HCT116 (cell line): ENCODE data around the gene AGPS. TPM values are rescaled to one million over a fixed set of nuclear protein-coding genes. Genes with fewer than 3 reads are reported as not detected.
A peak's percentile ranks its signal among the peaks of the same experiment; 100 is the strongest.
"Not testable (repeated sequence)": the region's sequence is repeated elsewhere in the genome, so short reads cannot be mapped to it uniquely, and the experiment has no call there.

ENCODE experiments used
- ATAC-seq: fragments of 200-7000 bp; cut with Tn5 transposase; 2 replicates; pipeline ENCODE4 v1.9.1; 2020; ENCODE audit warnings: mild to moderate bottlenecking, moderate library complexity
- BruUV-seq: library from RNA; stranded (reverse); fragments of 400-500 nt; replicated peaks from 2 replicates; lab custom pipeline; 2021; lab: Mats Ljungman, UMichigan
- CTCF ChIA-PET: fragments of 300-600 bp; sonication (Branson Sonifier 250); formaldehyde crosslinking; loops from one replicate; lab custom pipeline; 2021; ENCODE audit warnings: antibody characterized with exemption; lab: Charles Lee
- POLR2A ChIA-PET: fragments of 300-600, 350-600 bp; sonication (Branson Sonifier 250); formaldehyde crosslinking; loops from one replicate; lab custom pipeline; 2021; ENCODE audit warnings: antibody characterized with exemption; lab: Charles Lee
- RAD21 ChIA-PET, 2 experiments: fragments of 300-600 bp; sonication (Branson Sonifier 250); formaldehyde crosslinking; loops; one replicate each; lab custom pipeline; 2023; ENCODE audit warnings: low total read pairs in 2 of 2; ENCODE audit not compliant: uncharacterized antibody in 2 of 2, unreplicated experiment in 2 of 2, low non-redundant PET in 1 of 2; lab: Charles Lee
- DNase-seq: peaks from one replicate; pipeline ENCODE4 v3.0.0-alpha.2; 2010; ENCODE audit warnings: low read depth, low spot score
- H2AFZ ChIP-seq: fragments of 200-600 bp; shearing (Covaris generic), sonication (generic); 2 replicates; pipeline ENCODE4 v1.6.1; 2017; ENCODE audit warnings: low read depth, mixed run types, mixed read lengths, antibody characterized with exemption, low read length; ENCODE audit not compliant: poor library complexity, severe bottlenecking
- H3K27ac ChIP-seq: 2 replicates; pipeline ENCODE4 v1.5.1; 2012; ENCODE audit warnings: low read depth, low read length
- H3K27me3 ChIP-seq: fragments of 200-600 bp; sonication (generic); 2 replicates; pipeline ENCODE4 v1.6.1; 2016; ENCODE audit warnings: mixed run types, low read length, mixed read lengths; ENCODE audit not compliant: insufficient read depth
- H3K36me3 ChIP-seq, 2 experiments: fragments of 200-500 bp in 1 of 2; fragments of 200-600 bp in 1 of 2; sonication (Bioruptor generic) in 1 of 2; sonication (generic) in 1 of 2; 2 replicates each; pipeline versions ENCODE4 v1.5.1 to v1.6.1; 2014 to 2016; ENCODE audit warnings: low read length in 2 of 2, inconsistent platforms in 1 of 2, mixed read lengths in 1 of 2, mixed run types in 1 of 2; ENCODE audit not compliant: insufficient read depth in 2 of 2, control insufficient read depth in 1 of 2
- H3K4me1 ChIP-seq, 2 experiments: fragments of 200-600 bp in 1 of 2; sonication (generic) in 1 of 2; 2 replicates each; pipeline versions ENCODE4 v1.5.1 to v1.6.1; 2012 to 2017; ENCODE audit warnings: low read length in 2 of 2, inconsistent platforms in 1 of 2, mild to moderate bottlenecking in 1 of 2, mixed read lengths in 1 of 2, mixed run types in 1 of 2, moderate library complexity in 1 of 2; ENCODE audit not compliant: insufficient read depth in 2 of 2, control insufficient read depth in 1 of 2
- H3K4me2 ChIP-seq: fragments of 200-600 bp; sonication (generic); 2 replicates; pipeline ENCODE4 v1.6.1; 2017; ENCODE audit warnings: mixed run types, low read length, mixed read lengths
- H3K4me3 ChIP-seq, 2 experiments: fragments of 200-600 bp in 1 of 2; sonication (generic) in 1 of 2; replicated peaks in 1 of 2; 2 replicates each; pipeline ENCODE4 v1.5.1; 2011 to 2016; ENCODE audit warnings: low read length in 2 of 2, control low read depth in 1 of 2, low read depth in 1 of 2, mild to moderate bottlenecking in 1 of 2, mixed read lengths in 1 of 2, mixed run types in 1 of 2
- H3K79me2 ChIP-seq: fragments of 200-600 bp; sonication (generic); 2 replicates; pipeline ENCODE4 v1.6.1; 2017; ENCODE audit warnings: mild to moderate bottlenecking, mixed run types, low read length, moderate library complexity, mixed read lengths; ENCODE audit not compliant: insufficient read depth
- H3K9ac ChIP-seq: fragments of 200-600 bp; sonication (generic); 2 replicates; pipeline ENCODE4 v1.6.1; 2016; ENCODE audit warnings: low read length, mixed read lengths
- H3K9me2 ChIP-seq: fragments of 200-600 bp; sonication (generic), shearing (Covaris generic); 2 replicates; pipeline ENCODE4 v1.6.1; 2017; ENCODE audit warnings: mixed run types, mild to moderate bottlenecking, moderate library complexity; ENCODE audit not compliant: insufficient read depth
- H3K9me3 ChIP-seq, 2 experiments: fragments of 200-500 bp in 1 of 2; fragments of 200-600 bp in 1 of 2; sonication (Bioruptor generic) in 1 of 2; sonication (generic) in 1 of 2; 2 replicates each; pipeline ENCODE4 v1.6.1; 2014 to 2017; ENCODE audit warnings: low read length in 2 of 2, mixed read lengths in 2 of 2, inconsistent platforms in 1 of 2, low read depth in 1 of 2, mild to moderate bottlenecking in 1 of 2, mixed run types in 1 of 2, moderate library complexity in 1 of 2; ENCODE audit not compliant: control insufficient read depth in 1 of 2, insufficient read depth in 1 of 2
- H4K20me1 ChIP-seq: fragments of 200-600 bp; sonication (generic), shearing (Covaris generic); 2 replicates; pipeline ENCODE4 v1.6.1; 2017; ENCODE audit warnings: mixed run types, mild to moderate bottlenecking, moderate library complexity; ENCODE audit not compliant: insufficient read depth
- CEBPB ChIP-seq: IDR thresholded peaks from 2 replicates; pipeline ENCODE4 v1.6.1; 2012; ENCODE audit warnings: low read depth
- FOSL1 ChIP-seq: IDR thresholded peaks from 2 replicates; pipeline ENCODE4 v1.6.1; 2012; ENCODE audit warnings: low read depth
- RAD21 ChIP-seq: IDR thresholded peaks from 2 replicates; pipeline ENCODE4 v1.6.1; 2012; ENCODE audit warnings: low read depth, mild to moderate bottlenecking
- ZNF274 ChIP-seq: fragments of 200-500 bp; sonication (Bioruptor generic); IDR thresholded peaks from 2 replicates; pipeline ENCODE4 v1.6.1; 2014; ENCODE audit warnings: mild to moderate bottlenecking, low read depth, low read length, inconsistent platforms
- intact Hi-C: fragments of 100-400 bp; cut with micrococcal nuclease; formaldehyde crosslinking; loops from 2 replicates; pipeline ENCODE4 v1.10.0; 2022
- total RNA-seq: library from RNA; stranded (reverse); gene quantifications from one replicate; pipeline ENCODE4 v1.2.1, GENCODE V29; 2021; ENCODE audit not compliant: unreplicated experiment
- TF ChIP-seq, protein P1 (sequence below), 3 experiments: fragments of 200-600 bp in 1 of 3; sonication (generic) in 1 of 3; IDR thresholded peaks in 2 of 3; conservative IDR thresholded peaks in 1 of 3; 2 replicates each; pipeline ENCODE4 v1.5.1; 2012 to 2017; ENCODE audit warnings: low read depth in 2 of 3, low read length in 2 of 3, antibody characterized with exemption in 1 of 3, borderline replicate concordance in 1 of 3, control low read depth in 1 of 3, mild to moderate bottlenecking in 1 of 3, mixed read lengths in 1 of 3, mixed run types in 1 of 3, moderate library complexity in 1 of 3; ENCODE audit not compliant: insufficient read depth in 1 of 3

AGPS gene
- total RNA-seq, 1 experiment from 2014 or later: 66.6 TPM

DNA sequence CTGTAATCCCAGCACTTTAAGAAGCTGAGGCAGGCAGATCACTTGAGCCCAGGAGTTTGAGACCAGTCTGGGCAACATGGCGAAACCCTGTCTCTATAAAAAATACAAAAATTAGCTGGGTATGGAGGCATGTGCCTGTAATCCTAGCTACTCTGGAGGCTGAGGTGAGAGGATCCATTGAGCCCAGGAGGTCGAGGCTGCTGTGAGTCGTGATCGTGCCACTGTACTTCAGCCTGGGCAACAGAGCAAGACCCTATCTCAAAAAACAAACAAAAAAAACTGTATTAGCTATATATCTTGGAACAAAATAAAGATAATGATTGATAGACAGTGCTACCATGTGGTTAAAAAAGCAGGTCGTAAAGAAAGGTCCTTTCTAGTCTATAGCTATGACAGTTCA, 93.1 kb downstream of the AGPS start:
- H3K79me2 ChIP-seq, ATAC-seq, BruUV-seq, RAD21 ChIA-PET, H3K36me3 ChIP-seq, H3K9me3 ChIP-seq, H3K27ac ChIP-seq, CTCF ChIA-PET, intact Hi-C loops, H3K4me1 ChIP-seq, H3K27me3 ChIP-seq, H3K9me2 ChIP-seq, H2AFZ ChIP-seq, H3K4me2 ChIP-seq, H3K4me3 ChIP-seq, H4K20me1 ChIP-seq, DNase-seq, H3K9ac ChIP-seq, POLR2A ChIA-PET: not testable (repeated sequence)

DNA sequence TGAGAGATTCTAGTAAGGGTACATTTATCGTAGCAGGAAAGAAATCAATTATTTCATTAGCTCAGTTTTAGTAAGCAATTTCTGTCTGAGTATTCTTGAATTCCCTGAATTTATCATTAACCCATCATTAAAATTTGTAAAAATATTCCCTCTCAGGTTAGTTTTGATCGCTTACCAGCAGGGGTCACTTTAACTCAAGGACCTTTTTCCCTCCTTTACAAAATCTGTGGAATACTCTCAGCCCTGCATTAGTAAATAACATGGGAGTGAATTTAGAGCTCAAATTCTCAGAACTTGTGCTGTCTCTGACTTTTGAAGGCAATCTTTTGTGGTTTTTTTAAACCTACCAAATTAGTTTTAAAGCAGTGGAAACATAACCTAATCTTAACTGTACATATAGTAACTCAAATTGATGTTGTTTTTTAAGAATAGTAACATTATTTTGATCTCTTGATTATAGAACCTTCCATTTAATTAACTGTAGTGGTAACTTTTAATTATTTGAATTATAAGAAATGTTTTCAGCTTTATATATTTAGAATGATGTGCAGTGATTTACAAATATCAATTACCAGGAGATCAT, 97.2 kb downstream of the AGPS start:
- no peaks in the 10 kb centered on the region for H3K4me1 ChIP-seq
- H3K79me2 ChIP-seq: no peaks in the 10 kb centered on the region
- no peaks in the 10 kb centered on the region for H4K20me1 ChIP-seq
- TF ChIP-seq RAD21 (peak; percentile 62), FOSL1 (no peak), CEBPB (no peak), ZNF274 (no peak)
- TF ChIP-seq, protein P1, sequence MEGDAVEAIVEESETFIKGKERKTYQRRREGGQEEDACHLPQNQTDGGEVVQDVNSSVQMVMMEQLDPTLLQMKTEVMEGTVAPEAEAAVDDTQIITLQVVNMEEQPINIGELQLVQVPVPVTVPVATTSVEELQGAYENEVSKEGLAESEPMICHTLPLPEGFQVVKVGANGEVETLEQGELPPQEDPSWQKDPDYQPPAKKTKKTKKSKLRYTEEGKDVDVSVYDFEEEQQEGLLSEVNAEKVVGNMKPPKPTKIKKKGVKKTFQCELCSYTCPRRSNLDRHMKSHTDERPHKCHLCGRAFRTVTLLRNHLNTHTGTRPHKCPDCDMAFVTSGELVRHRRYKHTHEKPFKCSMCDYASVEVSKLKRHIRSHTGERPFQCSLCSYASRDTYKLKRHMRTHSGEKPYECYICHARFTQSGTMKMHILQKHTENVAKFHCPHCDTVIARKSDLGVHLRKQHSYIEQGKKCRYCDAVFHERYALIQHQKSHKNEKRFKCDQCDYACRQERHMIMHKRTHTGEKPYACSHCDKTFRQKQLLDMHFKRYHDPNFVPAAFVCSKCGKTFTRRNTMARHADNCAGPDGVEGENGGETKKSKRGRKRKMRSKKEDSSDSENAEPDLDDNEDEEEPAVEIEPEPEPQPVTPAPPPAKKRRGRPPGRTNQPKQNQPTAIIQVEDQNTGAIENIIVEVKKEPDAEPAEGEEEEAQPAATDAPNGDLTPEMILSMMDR (IDR thresholded peaks at IDR 0.05 in 2 of 3, conservative IDR thresholded peaks at IDR 0.05 in 1 of 3; ENCODE audit: borderline replicate concordance in 1 of 3, insufficient read depth in 1 of 3, low read depth in 2 of 3, low read length in 2 of 3): peak; percentile 51 to 74 (median 63); a peak in 5 of 6 replicates
- peak; percentile 59; the same call in 1 of the 2 replicates for ATAC-seq
- H3K9ac ChIP-seq: no peak overlapping the region
- no peaks in the 10 kb centered on the region for H3K36me3 ChIP-seq
- H2AFZ ChIP-seq: no peak overlapping the region
- peak; percentile 8 for DNase-seq
- ChIA-PET CTCF (interaction anchor here (0.5 to 1.9 kb wide), 8 partner anchors 9 to 233 kb away, joined by 3 to 11 read pairs (median 4); no protein-coding TSS in a partner anchor), RAD21 (interaction anchor here in 1 of 2 experiments (1.0 kb wide), 1 partner anchor 115 kb away, joined by 3 read pairs; no protein-coding TSS in a partner anchor), POLR2A (no interaction called here)
- H3K27ac ChIP-seq: no peak overlapping the region
- intact Hi-C loops: loop anchor here (1.0 kb wide), 2 partner anchors 114 to 234 kb away; no protein-coding TSS in a partner anchor
- no peaks in the 10 kb centered on the region for H3K27me3 ChIP-seq
- no peak overlapping the region for H3K4me3 ChIP-seq
- no peaks in the 10 kb centered on the region for H3K9me2 ChIP-seq
- H3K4me2 ChIP-seq: no peak overlapping the region
- no peaks in the 10 kb centered on the region for H3K9me3 ChIP-seq
- BruUV-seq: no TSS peak
